Ovary (tissue), 3 donors: Measurements from ENCODE around the gene RASAL2.

Experiments
- CTCF ChIP-seq, 3 donors: fragments of 450-650 bp in 2 of 3; fragments of 200-600 bp in 1 of 3; IDR thresholded peaks; one replicate each; pipeline versions ENCODE4 v1.5.1 to v1.8.0; 2016 to 2022; ENCODE audit warnings: antibody characterized with exemption in 3 of 3, mild to moderate bottlenecking in 1 of 3
- EP300 ChIP-seq: sonication (generic); formaldehyde crosslinking; IDR thresholded peaks from one replicate; pipeline ENCODE4 v1.6.1; 2017; ENCODE audit warnings: antibody characterized with exemption
- POLR2A ChIP-seq: fragments of 450-650 bp; IDR thresholded peaks from one replicate; pipeline ENCODE4 v1.6.1; 2017; ENCODE audit warnings: antibody characterized with exemption, mild to moderate bottlenecking, moderate library complexity
- donor health status: DM: no; HTN: no; CAD: no.

- no peak for TF ChIP-seq CTCF (IDR thresholded peaks at IDR 0.05)
- TF ChIP-seq POLR2A, result no peak
- no peak for TF ChIP-seq EP300
Measured at GRCh38 chr1:178472531-178472930, 378.6 kb downstream of the RASAL2 start.
